Measurements from ENCODE around the gene PAM.

- TF ChIP-seq, protein P1, sequence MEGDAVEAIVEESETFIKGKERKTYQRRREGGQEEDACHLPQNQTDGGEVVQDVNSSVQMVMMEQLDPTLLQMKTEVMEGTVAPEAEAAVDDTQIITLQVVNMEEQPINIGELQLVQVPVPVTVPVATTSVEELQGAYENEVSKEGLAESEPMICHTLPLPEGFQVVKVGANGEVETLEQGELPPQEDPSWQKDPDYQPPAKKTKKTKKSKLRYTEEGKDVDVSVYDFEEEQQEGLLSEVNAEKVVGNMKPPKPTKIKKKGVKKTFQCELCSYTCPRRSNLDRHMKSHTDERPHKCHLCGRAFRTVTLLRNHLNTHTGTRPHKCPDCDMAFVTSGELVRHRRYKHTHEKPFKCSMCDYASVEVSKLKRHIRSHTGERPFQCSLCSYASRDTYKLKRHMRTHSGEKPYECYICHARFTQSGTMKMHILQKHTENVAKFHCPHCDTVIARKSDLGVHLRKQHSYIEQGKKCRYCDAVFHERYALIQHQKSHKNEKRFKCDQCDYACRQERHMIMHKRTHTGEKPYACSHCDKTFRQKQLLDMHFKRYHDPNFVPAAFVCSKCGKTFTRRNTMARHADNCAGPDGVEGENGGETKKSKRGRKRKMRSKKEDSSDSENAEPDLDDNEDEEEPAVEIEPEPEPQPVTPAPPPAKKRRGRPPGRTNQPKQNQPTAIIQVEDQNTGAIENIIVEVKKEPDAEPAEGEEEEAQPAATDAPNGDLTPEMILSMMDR (IDR thresholded peaks at IDR 0.05; ENCODE audit: low read length), result no peak
- TF ChIP-seq EZH2 (optimal IDR thresholded peaks at IDR 0.05; ENCODE audit: low read depth, low read length) (no peak), EZH2phosphoT487 (IDR thresholded peaks at IDR 0.05; ENCODE audit: low read length) (no peak)
These were observed 46.3 kb downstream of the PAM start for GRCh38 chr5:102801371-102801770.

Measured in MM.1S (cell line).